ENCODE results near the gene OPRPN. TPM values are rescaled to one million over a fixed set of nuclear protein-coding genes. Genes with fewer than 3 reads are reported as not detected.

OPRPN gene
- not detected for total RNA-seq

GRCh38 chr4:70397580-70397979 lies at the start of gene OPRPN:
Gene OPRPN (plus strand): TSS chr4:70397940. CDS start chr4:70399286, 1,346 bp downstream.
- H3K4me3 Mint-ChIP-seq = no peak within 1 kb of the TSS
- H3K27me3 Mint-ChIP-seq = no peaks in the 10 kb centered on the region
- no peaks in the 10 kb centered on the region for H3K4me1 Mint-ChIP-seq
- no peak for ATAC-seq (replicated peaks)
- H3K36me3 Mint-ChIP-seq (ENCODE audit: low read depth) = no peaks in the 10 kb centered on the region
- H3K27ac Mint-ChIP-seq = no peak within 1 kb of the TSS
- H3K9me3 Mint-ChIP-seq = no peaks in the 10 kb centered on the region

GRCh38 chr4:70356185-70356584 lies 41.6 kb upstream of the OPRPN start:
- Mint-ChIP-seq H3K36me3 (ENCODE audit: low read depth) (no peaks in the 10 kb centered on the region), H3K9me3 (no peaks in the 10 kb centered on the region), H3K27ac (no peak overlapping the region), H3K27me3 (no peaks in the 10 kb centered on the region), H3K4me1 (no peaks in the 10 kb centered on the region), H3K4me3 (no peak overlapping the region)
- no peak for ATAC-seq (replicated peaks)

GRCh38 chr4:70359115-70359661 lies 38.6 kb upstream of the OPRPN start:
- ATAC-seq (replicated peaks) = no peak
- Mint-ChIP-seq H3K9me3 (no peaks in the 10 kb centered on the region), H3K27ac (no peak overlapping the region), H3K27me3 (no peaks in the 10 kb centered on the region), H3K4me3 (no peak overlapping the region), H3K4me1 (no peaks in the 10 kb centered on the region), H3K36me3 (ENCODE audit: low read depth) (no peaks in the 10 kb centered on the region)

- Mint-ChIP-seq H3K4me1 (no peaks in the 10 kb centered on the region), H3K4me3 (no peak within 1 kb of the TSS), H3K27me3 (no peaks in the 10 kb centered on the region), H3K36me3 (ENCODE audit: low read depth) (no peaks in the 10 kb centered on the region), H3K27ac (no peak within 1 kb of the TSS), H3K9me3 (no peaks in the 10 kb centered on the region)
- ATAC-seq (replicated peaks) = no peak
Observed at GRCh38 chr4:70360460-70360859, 37.3 kb upstream of the OPRPN start, which contains the start of gene SMR3A. Gene SMR3A (plus strand): TSS chr4:70360760. CDS start chr4:70362116, 1,356 bp downstream.

- Mint-ChIP-seq H3K36me3 (ENCODE audit: low read depth) (no peaks in the 10 kb centered on the region), H3K4me3 (no peak overlapping the region), H3K27me3 (no peaks in the 10 kb centered on the region), H3K4me1 (no peaks in the 10 kb centered on the region), H3K27ac (no peak overlapping the region), H3K9me3 (no peaks in the 10 kb centered on the region)
- no peak for ATAC-seq (replicated peaks)
Observed at GRCh38 chr4:70364002-70364401, 33.7 kb upstream of the OPRPN start.

- no peaks in the 10 kb centered on the region for H3K4me1 Mint-ChIP-seq
- no peak for ATAC-seq (replicated peaks)
- no peaks in the 10 kb centered on the region for H3K36me3 Mint-ChIP-seq (ENCODE audit: low read depth)
- no peaks in the 10 kb centered on the region for H3K9me3 Mint-ChIP-seq
- no peaks in the 10 kb centered on the region for H3K27me3 Mint-ChIP-seq
- H3K4me3 Mint-ChIP-seq = no peak overlapping the region
- H3K27ac Mint-ChIP-seq = no peak overlapping the region
Observed at GRCh38 chr4:70365479-70365878, 32.3 kb upstream of the OPRPN start.

- Mint-ChIP-seq H3K4me3 (no peak overlapping the region), H3K9me3 (no peaks in the 10 kb centered on the region), H3K27ac (no peak overlapping the region), H3K27me3 (no peaks in the 10 kb centered on the region), H3K4me1 (no peaks in the 10 kb centered on the region), H3K36me3 (ENCODE audit: low read depth) (no peaks in the 10 kb centered on the region)
- no peak for ATAC-seq (replicated peaks)
Observed at GRCh38 chr4:70367813-70368212, 29.9 kb upstream of the OPRPN start.

GRCh38 chr4:70371987-70372386 lies 25.8 kb upstream of the OPRPN start:
- Mint-ChIP-seq H3K27ac (no peak overlapping the region), H3K27me3 (no peaks in the 10 kb centered on the region), H3K9me3 (peaks cover 3% of the 10 kb centered on the region), H3K4me3 (no peak overlapping the region), H3K4me1 (no peaks in the 10 kb centered on the region), H3K36me3 (ENCODE audit: low read depth) (no peaks in the 10 kb centered on the region)
- ATAC-seq (replicated peaks) = no peak

- H3K36me3 Mint-ChIP-seq (ENCODE audit: low read depth) = no peaks in the 10 kb centered on the region
- peaks cover 3% of the 10 kb centered on the region for H3K9me3 Mint-ChIP-seq
- no peaks in the 10 kb centered on the region for H3K4me1 Mint-ChIP-seq
- ATAC-seq (replicated peaks) = no peak
- no peak overlapping the region for H3K27ac Mint-ChIP-seq
- H3K4me3 Mint-ChIP-seq = no peak overlapping the region
- H3K27me3 Mint-ChIP-seq = no peaks in the 10 kb centered on the region
Observed at GRCh38 chr4:70372760-70373159, 25.0 kb upstream of the OPRPN start.

- ATAC-seq (replicated peaks) = no peak
- H3K4me1 Mint-ChIP-seq = no peaks in the 10 kb centered on the region
- no peaks in the 10 kb centered on the region for H3K36me3 Mint-ChIP-seq (ENCODE audit: low read depth)
- H3K9me3 Mint-ChIP-seq = no peaks in the 10 kb centered on the region
- no peaks in the 10 kb centered on the region for H3K27me3 Mint-ChIP-seq
- no peak overlapping the region for H3K4me3 Mint-ChIP-seq
- no peak overlapping the region for H3K27ac Mint-ChIP-seq
Observed at GRCh38 chr4:70380578-70380977, 17.2 kb upstream of the OPRPN start.

- H3K36me3 Mint-ChIP-seq (ENCODE audit: low read depth) = no peaks in the 10 kb centered on the region
- H3K9me3 Mint-ChIP-seq = no peaks in the 10 kb centered on the region
- H3K27me3 Mint-ChIP-seq = no peaks in the 10 kb centered on the region
- no peaks in the 10 kb centered on the region for H3K4me1 Mint-ChIP-seq
- no peak for ATAC-seq (replicated peaks)
- H3K4me3 Mint-ChIP-seq = no peak within 1 kb of the TSS
- no peak within 1 kb of the TSS for H3K27ac Mint-ChIP-seq
Observed at GRCh38 chr4:70382691-70383181, 15.0 kb upstream of the OPRPN start, which contains the start of gene SMR3B. Gene SMR3B (plus strand): TSS chr4:70383131. CDS start chr4:70384511, 1,380 bp downstream.

GRCh38 chr4:70392057-70392776 lies 5.5 kb upstream of the OPRPN start:
- Mint-ChIP-seq H3K27ac (no peak overlapping the region), H3K27me3 (no peaks in the 10 kb centered on the region), H3K4me3 (no peak overlapping the region), H3K4me1 (no peaks in the 10 kb centered on the region), H3K36me3 (ENCODE audit: low read depth) (no peaks in the 10 kb centered on the region), H3K9me3 (no peaks in the 10 kb centered on the region)
- no peak for ATAC-seq (replicated peaks)

GRCh38 chr4:70399319-70399718 lies 1.6 kb downstream of the OPRPN start:
- H3K27me3 Mint-ChIP-seq = no peaks in the 10 kb centered on the region
- no peak overlapping the region for H3K4me3 Mint-ChIP-seq
- H3K36me3 Mint-ChIP-seq (ENCODE audit: low read depth) = no peaks in the 10 kb centered on the region
- no peaks in the 10 kb centered on the region for H3K9me3 Mint-ChIP-seq
- H3K4me1 Mint-ChIP-seq = no peaks in the 10 kb centered on the region
- ATAC-seq (replicated peaks) = no peak
- H3K27ac Mint-ChIP-seq = no peak overlapping the region

- H3K36me3 Mint-ChIP-seq (ENCODE audit: low read depth) = no peaks in the 10 kb centered on the region
- no peaks in the 10 kb centered on the region for H3K9me3 Mint-ChIP-seq
- no peaks in the 10 kb centered on the region for H3K4me1 Mint-ChIP-seq
- no peak for ATAC-seq (replicated peaks)
- no peak overlapping the region for H3K4me3 Mint-ChIP-seq
- H3K27ac Mint-ChIP-seq = no peak overlapping the region
- H3K27me3 Mint-ChIP-seq = no peaks in the 10 kb centered on the region
Observed at GRCh38 chr4:70402762-70403161, 5.0 kb downstream of the OPRPN start.

GRCh38 chr4:70405765-70406164 lies 8.0 kb downstream of the OPRPN start:
- Mint-ChIP-seq H3K36me3 (ENCODE audit: low read depth) (no peaks in the 10 kb centered on the region), H3K27ac (no peak overlapping the region), H3K9me3 (no peaks in the 10 kb centered on the region), H3K4me3 (no peak overlapping the region), H3K4me1 (no peaks in the 10 kb centered on the region), H3K27me3 (no peaks in the 10 kb centered on the region)
- ATAC-seq (replicated peaks) = no peak

All from activated T-helper 17 cell treated with anti-CD3 and anti-CD28 coated beads, Interleukin-2, amount 50 U/mL, for 72 hours (primary cell).